Suppressor macrophage (primary cell): ENCODE data around the gene ERMARD.
A peak's percentile ranks its signal among the peaks of the same experiment; 100 is the strongest.
"Not testable (repeated sequence)": the region's sequence is repeated elsewhere in the genome, so short reads cannot be mapped to it uniquely, and the experiment has no call there.

Source experiments
- DNase-seq, 4 experiments: peaks; one replicate each; pipeline ENCODE4 v3.0.0-alpha.2; 2020 to 2022

The ERMARD gene

GRCh38 chr6:169738204-169738975, 13.0 kb upstream of the ERMARD start:
- DNase-seq: no peak

- DNase-seq: no peak
These were observed 12.4 kb upstream of the ERMARD start for GRCh38 chr6:169738976-169739529.

- DNase-seq: no peak
These were observed 10.1 kb upstream of the ERMARD start for GRCh38 chr6:169741344-169741743.

- no peak for DNase-seq
These were observed 6.0 kb upstream of the ERMARD start for GRCh38 chr6:169745405-169745804.

GRCh38 chr6:169746556-169746955, 4.9 kb upstream of the ERMARD start:
- no peak for DNase-seq

- peak; percentile 2 to 24 (median 8) for DNase-seq
These were observed 727 bp downstream of the ERMARD start for GRCh38 chr6:169752074-169752623.

- DNase-seq: no peak
These were observed 3.7 kb downstream of the ERMARD start for GRCh38 chr6:169755162-169755561.

- DNase-seq: no peak
These were observed 11.9 kb downstream of the ERMARD start for GRCh38 chr6:169763308-169763707.

GRCh38 chr6:169763881-169764280, 12.5 kb downstream of the ERMARD start:
- DNase-seq: no peak

- not testable (repeated sequence) for DNase-seq
These were observed 14.4 kb downstream of the ERMARD start for GRCh38 chr6:169765789-169766188.

- no peak for DNase-seq
These were observed 14.8 kb downstream of the ERMARD start for GRCh38 chr6:169766232-169766631.

- DNase-seq: no peak
These were observed 15.7 kb downstream of the ERMARD start for GRCh38 chr6:169766921-169767736.

- no peak for DNase-seq
These were observed 22.9 kb downstream of the ERMARD start for GRCh38 chr6:169774347-169774746.

- no peak for DNase-seq
These were observed 23.9 kb downstream of the ERMARD start for GRCh38 chr6:169775321-169775720.

- no peak for DNase-seq
These were observed 25.0 kb downstream of the ERMARD start for GRCh38 chr6:169776379-169776778.

GRCh38 chr6:169777896-169778295, 26.5 kb downstream of the ERMARD start:
- DNase-seq: no peak

GRCh38 chr6:169778646-169779045, 27.2 kb downstream of the ERMARD start:
- no peak for DNase-seq

- DNase-seq: no peak
These were observed 27.8 kb downstream of the ERMARD start for GRCh38 chr6:169779092-169779815.

GRCh38 chr6:169779896-169780295, 28.5 kb downstream of the ERMARD start:
- DNase-seq: no peak

- no peak for DNase-seq
These were observed 29.2 kb downstream of the ERMARD start for GRCh38 chr6:169780571-169781091.

GRCh38 chr6:169782966-169783365, 31.5 kb downstream of the ERMARD start:
- DNase-seq: no peak

GRCh38 chr6:169783401-169783800, 32.0 kb downstream of the ERMARD start:
- peak in 3 of 4 experiments; percentile 8 to 25 (median 11) for DNase-seq
